SHP77 treated with DMSO at 0.1 percent for 48 hours (cell line): ENCODE results near the gene NUP153.
"Not testable (repeated sequence)": the region's sequence is repeated elsewhere in the genome, so short reads cannot be mapped to it uniquely, and the experiment has no call there.

ENCODE experiments used
- DNase-seq: peaks from one replicate; lab custom pipeline; 2025; lab: John Stamatoyannopoulos, UW

The NUP153 gene

DNA sequence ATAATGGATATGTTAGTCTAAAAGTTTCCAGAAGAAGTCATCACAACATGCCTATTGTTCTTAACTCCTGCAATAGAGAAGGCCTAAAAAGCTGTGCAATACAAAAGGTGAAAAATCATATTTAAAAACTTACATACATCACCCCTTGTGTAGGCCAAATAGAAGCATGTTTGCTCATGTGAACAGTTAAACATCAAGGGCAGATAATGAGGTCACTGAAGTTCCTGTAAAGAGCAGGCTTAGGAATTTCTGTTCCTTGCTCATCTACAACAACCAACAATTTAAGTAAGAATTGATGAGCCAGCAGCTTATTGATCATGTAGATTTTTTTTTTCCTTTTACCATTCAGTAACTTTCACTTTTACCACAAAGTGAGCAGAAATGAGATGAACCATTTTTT, 7.5 kb upstream of the NUP153 start:
- DNase-seq = no peak

DNA sequence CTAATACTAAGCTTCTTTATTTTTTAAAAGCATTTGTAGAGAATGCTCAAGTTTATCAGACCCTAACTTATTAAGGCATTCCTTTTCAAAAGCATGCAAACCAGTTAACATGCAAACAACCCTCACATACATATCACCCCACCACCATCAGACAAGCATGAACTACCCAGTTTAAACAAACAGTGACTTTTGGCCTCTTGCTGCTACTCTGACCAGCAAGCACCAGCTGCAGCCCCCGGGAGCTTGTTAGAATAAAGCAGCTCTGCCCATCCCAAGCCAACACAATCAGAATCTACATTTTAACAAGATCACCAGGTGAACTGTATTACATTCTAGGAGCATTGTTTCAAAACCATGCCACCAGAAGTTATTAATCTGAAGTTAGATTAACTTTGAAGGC, 5.9 kb upstream of the NUP153 start:
- DNase-seq = no peak

DNA sequence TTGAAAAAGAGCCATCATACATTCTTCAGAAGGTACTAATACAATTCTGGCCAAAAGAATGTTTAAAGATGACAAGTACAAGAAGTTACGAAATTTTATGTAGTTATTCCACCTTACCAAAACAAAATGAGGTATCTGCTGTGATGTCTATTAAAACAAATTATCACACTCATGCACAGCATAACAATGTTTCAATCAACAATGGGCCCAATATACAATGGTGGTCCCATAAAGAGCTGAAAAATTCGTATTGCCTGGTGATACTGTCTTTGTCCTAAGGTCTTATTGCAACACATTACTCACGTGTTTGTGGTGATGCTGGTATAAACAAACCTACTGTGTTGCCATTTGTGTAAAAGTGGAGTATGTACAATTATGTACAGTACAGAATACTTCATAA, 3.6 kb upstream of the NUP153 start:
- no peak for DNase-seq

DNA sequence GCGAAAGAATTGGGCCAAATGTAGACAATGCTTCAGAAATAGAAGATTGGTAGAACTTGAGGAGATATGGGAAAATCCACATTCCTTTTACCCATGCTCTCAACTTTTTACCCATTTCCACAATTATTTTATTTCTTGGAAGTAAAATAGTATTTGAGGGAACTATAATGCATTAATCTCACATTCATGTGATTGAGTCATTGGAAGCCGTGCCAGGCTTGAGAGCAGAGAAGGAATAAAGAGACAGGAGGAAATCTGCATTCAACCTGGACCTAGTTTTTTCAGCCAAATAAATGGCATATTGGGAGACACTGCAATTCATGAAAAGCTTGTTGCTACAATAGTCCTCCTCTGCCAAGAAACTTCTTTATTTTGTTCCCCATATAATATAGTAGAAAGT, 2.8 kb upstream of the NUP153 start:
- no peak for DNase-seq

DNA sequence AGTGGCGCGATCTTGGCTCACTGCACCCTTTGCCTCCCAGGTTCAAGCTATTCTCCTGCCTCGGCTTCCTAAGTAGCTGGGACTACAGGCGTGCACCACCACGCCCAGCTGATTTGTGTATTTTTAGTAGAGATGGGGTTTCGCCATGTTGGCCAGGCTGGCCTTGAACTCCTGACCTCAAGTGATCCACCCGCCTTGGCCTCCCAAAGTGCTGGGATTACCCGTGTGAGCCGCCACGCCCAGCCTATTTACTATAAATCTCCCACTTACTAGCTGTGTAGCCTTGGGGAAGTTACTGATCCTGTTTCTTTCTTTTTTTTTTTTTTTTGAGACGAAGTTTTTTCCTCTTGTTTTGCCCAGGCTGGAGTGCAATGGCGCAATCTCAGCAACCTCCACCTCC, 1.3 kb upstream of the NUP153 start:
- not testable (repeated sequence) for DNase-seq

DNA sequence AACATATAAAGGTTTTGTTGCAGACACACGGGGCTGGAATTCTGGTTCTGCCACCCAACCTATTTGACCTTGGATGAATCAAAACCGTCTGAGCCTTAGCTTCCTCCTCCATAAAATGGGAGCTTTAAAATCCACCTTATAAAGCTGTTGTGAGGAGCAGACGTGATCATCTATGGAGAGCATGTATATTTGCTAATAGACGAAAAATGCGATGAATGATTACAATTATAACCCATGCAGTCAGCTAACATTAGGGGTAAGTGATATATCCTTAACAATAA, 586 bp upstream of the NUP153 start:
- DNase-seq = no peak

DNA sequence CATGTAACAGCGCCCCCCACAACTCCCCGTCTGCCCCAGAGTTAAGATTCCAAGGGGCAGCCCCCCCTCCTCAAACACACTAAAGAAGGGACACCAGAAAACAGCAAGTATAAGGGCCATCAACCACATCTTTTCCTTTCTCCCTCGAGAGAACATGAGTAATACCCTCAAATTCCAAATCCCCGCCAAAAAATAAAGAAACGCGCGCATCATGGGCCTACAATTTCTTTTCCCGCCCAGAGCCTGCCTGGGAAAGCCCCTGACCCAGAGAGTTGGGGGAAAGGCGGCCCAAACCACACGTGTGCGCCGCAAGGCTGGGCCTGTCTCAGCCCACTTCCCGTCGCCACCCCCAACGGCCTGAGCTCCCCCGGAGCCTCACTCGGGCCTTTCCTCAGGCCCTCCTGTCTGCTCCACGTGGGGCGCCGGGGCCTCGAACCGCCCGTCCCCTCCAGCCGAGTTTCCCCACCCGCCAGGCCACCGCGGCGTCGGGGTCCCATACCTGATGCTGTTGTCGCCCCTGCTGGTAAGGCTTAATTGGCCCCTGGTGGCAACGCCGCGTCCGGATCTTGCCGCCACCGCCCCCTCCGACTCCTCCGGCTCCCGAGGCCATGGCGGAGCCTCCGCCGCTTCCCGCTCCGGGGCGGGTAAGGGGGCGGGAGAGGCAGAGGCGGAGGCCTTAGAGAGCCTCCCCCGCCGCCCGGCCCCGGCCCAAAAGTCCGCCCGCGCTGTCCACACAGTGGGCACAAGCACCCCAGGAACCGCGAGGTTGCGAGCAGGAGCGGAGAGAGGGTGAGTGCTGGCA, 746 bp downstream of the NUP153 start:
- DNase-seq = no peak

DNA sequence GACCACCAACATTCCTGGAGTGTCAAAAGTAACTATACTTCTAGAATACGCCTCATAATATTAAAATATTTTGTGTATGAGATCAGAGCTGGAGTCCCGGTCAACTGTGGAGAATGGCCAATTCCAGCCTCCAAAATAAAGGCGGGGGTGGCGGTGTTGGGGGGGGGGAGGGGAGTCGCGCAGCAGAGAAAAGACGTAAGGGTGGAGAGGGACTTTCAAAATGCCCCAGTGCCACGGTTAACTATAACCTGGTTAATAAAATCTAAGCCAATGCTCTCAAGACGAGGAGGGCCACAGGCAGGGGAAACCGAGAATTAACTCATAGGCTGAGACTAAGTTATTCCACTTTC, 1.3 kb downstream of the NUP153 start:
- DNase-seq = no peak

DNA sequence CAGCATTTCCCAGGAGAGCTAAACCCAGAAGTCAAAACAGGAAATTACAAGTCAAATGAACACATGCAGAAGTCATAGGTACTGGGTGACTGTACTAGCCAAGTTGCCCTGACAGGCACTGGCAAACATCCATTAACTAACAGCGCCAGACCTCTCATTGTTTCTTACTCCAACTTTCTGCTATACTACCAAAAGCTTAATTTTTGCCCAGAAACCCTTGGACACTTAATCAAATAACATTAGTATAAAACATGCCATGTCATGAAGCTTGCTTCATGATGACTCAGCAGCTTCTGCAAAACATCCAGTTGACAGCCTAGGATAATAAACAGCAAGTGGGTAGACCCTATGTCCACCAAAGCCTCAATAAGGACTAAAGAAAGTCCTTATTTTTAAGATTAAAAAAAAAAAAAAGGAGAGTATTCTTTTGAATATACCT, 3.5 kb downstream of the NUP153 start:
- DNase-seq = no peak

DNA sequence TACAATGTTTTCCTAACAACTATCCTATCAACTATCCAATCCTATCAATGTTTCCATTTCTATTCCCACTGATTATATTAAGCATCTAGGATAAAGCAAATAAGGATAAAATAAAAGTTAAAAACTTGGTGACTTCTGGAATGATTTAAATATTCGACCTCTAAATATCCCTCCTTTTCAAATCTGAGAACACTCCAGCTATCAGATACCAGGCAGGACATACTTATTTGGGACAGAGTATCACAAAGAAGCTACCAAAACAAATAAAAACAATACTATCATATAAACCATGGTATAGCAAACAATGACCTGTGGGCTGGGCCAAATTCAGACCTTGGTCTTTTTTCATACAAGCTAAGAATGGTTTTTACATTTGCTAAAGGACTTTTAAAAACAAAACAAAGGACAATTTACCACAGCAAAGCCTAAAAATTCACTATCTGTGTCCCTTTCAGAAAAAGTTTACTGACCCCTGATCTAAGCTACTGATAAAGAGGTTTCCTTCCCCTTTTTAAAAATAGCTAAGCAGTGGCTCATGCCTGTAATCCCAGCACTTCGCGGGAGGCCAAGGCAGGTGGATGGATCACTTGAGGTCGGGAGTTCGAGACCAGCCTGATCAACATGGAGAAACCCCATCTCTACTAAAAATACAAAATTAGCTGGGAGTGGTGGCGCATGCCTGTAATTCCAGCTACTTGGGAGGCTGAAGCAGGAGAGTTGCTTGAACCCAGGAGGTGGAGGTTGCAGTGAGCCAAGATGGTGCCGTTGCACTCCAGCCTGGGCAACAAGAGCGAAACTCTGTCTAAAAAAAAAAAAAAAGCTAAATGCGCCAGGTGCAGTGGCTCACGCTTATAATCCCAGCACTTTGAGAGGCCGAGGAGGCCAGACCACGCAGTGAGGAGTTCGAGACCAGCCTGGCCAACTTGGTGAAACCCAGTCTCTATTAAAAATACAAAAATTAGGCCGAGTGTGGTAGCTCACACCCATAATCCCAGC, 6.0 kb downstream of the NUP153 start:
- no peak for DNase-seq

DNA sequence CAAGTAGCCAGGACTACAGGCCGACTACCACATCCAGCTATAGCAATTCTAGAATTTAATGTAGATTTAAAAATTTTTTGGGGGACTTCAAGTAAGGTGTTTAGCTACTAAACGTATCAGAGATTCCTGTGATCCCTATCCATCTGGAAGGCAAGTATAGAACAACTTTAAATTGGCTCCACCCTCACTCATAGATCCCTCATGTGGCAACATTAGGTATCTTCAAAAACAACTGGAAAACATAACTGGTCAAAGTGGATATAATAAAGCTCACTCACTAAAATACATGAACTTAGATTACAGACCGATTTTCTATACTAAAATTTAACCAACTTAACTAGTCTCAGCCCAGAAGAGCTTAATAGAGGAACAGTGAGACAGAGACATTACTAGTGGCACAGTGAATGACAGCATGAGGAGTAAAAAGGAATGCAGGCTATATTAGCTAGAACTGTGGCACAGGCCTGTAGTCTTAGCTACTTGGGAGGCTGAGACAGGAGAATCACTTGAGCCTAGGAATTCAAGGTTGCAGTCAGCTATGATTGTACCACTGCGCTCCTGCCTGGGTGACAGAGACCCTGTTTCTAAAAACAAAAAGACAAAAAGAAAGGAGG, 14.7 kb downstream of the NUP153 start:
- DNase-seq = no peak

DNA sequence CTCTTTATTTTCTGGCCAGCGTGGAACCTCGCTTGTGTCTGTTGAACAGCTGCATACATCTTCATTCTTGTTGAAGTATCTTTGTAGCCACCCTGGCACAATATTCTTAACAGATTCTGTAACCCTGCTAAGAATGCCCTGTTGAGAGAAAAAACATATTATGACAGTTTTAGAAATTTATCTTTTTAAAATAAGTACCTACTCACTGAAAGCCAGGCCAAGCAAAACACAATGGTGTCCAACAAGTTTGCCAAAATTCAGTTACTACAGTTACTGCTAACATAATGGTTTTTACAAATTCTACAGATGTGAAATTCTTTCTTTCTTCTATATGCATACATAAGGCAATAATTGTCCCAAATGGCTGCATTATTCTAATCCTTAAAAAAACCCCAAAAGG, 18.2 kb downstream of the NUP153 start:
- no peak for DNase-seq

DNA sequence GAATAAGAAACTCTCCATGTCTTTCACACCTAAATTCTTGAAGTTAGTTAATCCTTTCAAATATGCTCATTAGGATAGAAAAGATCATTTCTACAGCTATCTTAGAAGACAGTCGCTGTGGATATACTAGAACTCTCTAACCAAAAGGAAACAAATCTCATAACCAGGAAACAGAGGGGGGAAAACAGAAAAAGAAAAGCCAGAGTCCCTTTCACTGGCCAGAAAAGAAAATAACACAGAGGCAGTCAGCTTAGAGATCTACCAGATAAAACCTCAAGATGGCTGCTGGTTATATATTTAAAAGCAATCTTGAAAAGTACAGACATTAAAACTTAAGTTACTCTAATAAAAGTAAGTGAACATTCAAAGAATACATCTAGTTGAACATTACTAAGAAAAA, 19.6 kb downstream of the NUP153 start:
- DNase-seq = no peak

DNA sequence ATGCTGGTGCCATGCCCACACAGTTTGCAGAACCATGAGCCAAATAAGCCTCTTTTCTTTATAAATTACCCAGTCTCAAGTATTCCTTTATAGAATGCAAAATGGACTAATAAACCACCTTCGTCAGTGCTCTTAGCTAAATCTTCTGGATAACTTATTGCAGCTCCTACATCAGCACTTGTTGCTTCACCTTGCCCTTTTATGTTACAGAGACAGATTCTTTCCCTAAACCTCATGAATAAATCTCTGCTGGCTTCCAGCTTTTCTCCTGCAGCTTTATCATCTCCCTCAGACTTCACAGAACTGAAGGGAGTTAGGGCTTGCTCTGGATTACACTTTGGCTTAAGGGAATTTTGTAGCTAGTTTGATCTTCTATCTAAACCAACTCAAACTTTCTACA, 22.6 kb downstream of the NUP153 start:
- no peak for DNase-seq

DNA sequence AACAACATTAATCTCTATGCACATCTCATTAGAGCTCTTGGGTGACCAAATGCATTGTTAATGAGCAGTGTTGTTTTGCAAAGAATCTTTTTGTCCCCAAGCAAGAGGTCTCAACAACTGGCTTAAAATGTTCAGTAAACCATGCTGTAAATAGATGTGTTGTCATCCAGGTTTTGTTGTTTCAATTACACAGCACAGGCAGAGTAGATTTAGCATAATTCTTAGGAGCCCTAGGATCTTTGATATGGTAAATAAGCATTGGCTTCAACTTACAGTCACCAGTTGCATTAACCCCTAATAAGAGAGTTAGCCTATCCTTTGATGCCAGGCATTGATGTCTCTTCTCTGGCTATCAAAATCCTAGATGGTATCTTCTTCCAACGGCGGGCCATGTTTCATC, 23.3 kb downstream of the NUP153 start:
- no peak for DNase-seq

DNA sequence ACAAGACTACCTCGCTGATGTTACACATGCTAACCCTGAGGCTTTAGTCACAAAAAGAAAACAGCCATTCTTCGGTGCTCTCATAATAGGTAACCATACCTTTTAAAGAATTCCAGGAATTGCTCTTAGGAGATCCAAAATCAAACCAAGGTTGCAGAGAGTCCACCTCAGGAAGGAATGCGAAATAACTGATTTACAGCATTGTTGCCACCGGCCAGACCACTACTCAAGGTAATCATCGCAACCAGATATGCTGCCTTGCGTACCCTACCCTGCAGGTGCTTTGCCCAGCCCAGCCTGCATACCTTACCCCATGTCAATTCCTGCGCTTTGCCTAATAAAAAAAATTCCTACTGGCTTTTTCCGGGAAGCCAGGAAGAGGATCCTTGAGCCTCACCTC, 27.0 kb downstream of the NUP153 start:
- no peak for DNase-seq

DNA sequence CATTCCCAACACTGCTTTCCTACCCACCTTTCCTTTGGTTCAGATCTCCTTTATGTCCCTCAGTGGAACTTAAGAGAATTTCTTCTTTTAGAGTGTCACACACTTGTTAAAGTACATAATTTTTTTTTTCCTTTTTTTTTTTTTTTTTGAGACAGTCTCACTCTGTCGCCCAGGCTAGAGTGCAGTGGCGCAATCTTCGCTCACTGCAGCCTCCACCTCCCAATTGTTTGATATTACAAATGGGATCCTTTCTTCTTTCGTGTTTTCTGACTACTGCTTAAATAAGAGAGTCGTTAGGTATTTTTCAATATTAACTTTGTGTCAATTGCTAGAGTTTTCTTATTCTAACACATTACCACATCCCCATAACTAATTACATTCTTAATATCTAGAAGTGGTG, 29.1 kb downstream of the NUP153 start:
- no peak for DNase-seq

DNA sequence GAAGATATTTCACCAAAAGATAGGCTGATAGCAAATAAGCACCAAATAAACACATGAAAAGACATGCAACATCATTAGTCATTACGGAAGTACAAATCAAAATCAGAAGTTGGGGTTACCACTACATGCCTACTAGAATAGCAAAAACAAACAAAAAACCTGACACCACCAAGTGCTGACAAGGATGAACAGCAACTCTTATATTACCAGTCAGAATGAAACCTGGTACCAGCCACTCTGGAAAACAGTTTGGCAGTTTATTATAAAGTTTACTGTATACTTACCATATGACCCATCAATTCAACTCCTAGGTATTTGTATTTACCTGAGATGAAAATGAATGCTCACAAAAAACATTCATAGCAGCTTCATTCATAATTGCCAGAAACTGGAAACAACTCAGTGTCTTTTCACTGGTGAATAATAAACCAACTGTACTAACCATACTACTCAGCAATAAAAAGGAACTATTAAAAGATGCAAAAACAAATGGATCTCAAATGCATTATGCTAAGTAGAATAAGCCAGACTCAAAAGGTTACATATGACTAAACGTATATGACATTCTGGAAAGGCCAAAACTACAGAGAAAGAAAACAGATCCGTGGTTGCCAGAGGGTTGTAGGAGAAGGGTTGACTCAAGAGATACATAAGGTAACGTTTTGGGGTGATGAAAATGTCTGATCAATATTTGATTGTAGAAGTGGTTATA, 33.0 kb downstream of the NUP153 start:
- no peak for DNase-seq

DNA sequence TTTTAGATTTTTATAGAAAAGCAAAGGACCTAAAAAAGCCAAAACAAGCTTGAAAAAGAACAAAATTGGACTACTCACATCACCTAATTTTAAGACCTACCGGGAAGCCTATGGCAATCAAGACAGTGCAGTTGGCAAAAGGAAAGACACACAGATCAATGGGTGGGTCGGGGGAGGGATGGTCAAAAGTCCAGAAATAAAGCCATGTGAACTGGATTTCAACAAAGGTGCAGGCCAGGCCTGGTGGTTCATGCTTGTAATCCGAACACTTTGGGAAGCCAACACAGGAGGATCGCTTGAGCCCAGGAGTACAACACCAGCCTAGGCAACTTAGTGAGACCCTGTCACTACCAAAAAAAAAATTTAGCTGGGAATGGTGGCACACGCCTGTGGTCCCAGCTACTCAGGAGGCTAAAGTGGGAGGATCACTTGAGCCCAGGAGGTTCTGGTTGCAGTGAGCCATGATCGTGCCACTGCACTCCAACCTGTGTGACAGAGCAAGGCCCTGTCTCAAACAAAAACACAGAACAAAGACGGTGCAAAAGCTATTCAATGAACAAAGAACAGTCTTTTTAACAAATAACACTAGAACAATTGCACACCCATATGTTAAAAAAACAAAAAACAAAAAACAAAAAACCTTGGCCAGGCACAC, 34.5 kb downstream of the NUP153 start:
- no peak for DNase-seq

DNA sequence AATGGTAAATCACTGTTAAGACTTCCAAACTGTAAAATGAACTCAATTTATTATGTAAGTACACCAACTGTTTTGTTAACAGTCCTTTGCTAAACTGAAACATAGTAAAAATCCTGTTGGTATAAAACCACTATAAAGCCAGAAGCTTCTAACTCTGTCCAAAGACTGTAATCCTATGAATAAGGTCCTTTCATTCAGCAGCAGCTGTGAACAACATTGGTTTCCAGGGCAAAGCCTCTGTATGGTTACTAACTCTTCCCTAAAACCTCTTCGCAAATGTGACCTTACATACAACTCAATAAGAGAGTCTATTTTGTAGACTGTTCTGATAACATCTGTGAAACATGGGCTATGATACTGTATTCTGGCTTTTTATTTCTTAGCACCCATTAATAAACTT, 40.1 kb downstream of the NUP153 start:
- DNase-seq = no peak

DNA sequence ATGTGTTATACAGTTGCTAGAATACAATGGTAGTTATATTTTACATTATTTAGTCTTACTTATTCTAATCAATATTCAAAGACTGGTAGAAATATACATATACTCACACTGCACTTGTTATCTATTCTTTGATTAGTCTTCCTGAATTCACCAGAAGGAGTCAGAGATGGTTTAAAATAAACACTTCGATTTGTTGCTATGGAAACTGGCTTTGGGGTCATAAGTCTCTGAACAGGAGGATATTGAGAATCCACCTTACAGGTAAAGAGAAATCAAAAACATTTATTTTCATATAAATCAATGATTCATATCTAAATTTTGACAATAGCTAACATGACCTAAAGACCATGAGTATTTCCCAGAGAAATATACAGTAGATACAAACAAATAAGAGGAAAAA, 41.6 kb downstream of the NUP153 start:
- DNase-seq = no peak

DNA sequence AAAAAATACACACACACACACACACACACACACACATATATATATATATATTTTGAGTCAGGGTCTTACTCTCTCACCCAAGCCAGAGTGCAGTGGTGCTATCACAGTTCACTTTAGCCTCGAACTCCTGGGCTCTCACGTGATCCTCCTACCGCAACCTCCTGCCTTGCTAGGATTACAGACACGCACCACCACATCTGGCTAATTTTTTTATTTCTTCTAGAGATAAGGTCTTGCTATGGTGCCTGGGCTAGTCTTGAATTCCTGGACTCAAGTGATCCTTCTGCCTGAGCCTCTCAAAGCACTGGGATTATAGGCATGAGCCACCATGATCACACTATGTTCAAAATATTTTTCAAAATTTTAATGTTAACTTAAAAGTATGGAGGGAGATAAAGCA, 43.5 kb downstream of the NUP153 start:
- DNase-seq = no peak
